T-helper 2 cell treated with Interferon-gamma antibody and Interleukin-4, amounts not matched to agents 100 ng/mL and 5 ng/mL, for 36 hours (primary cell): Measurements from ENCODE around the gene BST1. TPM values are rescaled to one million over a fixed set of nuclear protein-coding genes. Genes with fewer than 3 reads are reported as not detected.
"Not testable (repeated sequence)": the region's sequence is repeated elsewhere in the genome, so short reads cannot be mapped to it uniquely, and the experiment has no call there.

ENCODE experiments used
- intact Hi-C: fragments of 100-400 bp; cut with micrococcal nuclease; formaldehyde crosslinking; loops from one replicate; pipeline ENCODE4 v1.15.1; 2023
- total RNA-seq: library from RNA; stranded (reverse); gene quantifications from 2 replicates; pipeline ENCODE4 v1.2.3, GENCODE V29; 2022

BST1 gene
- total RNA-seq, 1 donor from 2014 or later: 1.5 TPM

DNA sequence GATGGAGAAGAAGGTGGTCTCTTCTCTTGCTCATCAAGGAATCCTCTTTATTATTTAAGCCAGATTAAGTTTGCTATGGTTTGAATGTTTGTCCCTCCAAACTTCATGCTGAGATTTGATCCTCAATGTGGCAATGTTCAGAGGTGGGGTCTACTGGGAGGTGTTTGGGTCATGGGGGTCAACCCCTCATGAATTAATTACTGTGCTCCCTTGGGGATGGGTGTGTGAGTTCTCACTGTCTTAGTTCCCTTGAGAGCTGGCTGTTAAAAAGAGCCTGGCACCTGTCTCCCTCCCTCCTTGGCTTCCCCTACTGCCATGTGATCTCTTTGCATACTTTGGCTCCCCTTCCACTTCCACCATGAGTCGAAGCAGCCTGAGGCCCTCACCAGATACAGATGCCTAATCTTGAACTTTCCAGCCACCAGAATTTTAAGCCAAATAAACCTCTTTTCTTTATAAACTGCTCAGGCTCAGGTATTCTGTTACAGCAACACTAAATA lies 39.3 kb downstream of the BST1 start:
- intact Hi-C loops: no loop called here

DNA sequence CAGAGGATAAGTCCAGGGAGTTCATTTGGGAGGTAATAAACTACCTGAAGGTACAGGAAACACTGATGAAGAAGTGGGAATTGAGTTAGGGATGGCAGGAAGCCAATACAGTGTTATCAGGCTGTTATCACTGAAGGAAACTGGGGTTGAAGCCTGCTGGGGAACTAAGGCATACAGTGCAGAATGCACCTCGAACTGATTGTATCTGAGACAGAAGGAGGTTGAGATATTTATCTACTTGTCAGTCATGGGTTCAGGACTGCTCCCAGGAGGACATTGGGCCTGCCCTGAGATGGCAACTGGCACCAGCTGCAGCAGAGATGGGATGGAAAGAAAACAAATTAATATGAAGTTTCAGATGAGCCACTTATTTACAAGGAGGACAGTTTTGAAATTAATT lies 39.8 kb downstream of the BST1 start:
- intact Hi-C loops: no loop called here

DNA sequence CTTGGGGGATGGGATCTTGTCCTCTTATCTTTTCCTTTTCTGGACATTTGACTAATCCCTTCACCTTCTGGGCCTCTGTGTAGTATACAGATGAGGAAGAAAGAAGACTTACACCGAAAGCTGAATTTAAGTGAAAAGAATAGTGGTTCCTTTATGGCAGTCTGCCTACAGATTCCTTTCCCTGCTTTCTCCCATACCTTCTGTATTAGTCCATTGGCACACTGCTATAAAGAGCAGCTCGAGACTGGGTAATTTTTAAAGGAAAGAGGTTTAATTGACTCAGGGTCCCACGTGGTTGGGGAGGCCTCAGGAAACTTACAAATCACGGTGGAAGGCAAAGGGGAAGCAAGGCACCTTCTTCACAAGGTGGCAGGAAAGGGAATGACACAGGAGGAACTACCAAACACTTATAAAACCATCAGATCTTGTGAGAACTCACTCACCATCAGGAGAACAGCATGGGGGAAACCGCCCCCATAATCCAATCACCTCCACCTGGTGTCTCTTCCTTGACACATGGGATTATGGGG lies 41.2 kb downstream of the BST1 start:
- intact Hi-C loops: no loop called here

DNA sequence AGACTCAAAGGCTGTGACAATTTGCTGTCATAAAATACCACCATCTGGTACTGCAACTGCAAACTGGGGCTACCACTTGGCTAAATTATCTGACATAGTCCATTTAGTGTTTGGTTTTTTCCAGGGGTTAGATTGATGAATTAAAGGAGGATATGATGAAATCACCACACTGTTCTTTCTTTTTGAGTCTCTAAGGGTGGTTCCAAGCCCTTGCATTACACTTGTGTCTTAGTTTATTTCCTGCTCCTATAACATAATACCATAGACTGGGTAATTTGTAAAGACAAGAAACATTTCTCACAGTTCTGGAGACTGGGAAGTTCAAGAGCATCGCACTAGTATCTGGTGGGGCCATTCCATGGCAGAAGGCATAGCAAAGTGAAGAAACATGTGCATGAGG lies 43.2 kb downstream of the BST1 start:
- intact Hi-C loops: no loop called here

DNA sequence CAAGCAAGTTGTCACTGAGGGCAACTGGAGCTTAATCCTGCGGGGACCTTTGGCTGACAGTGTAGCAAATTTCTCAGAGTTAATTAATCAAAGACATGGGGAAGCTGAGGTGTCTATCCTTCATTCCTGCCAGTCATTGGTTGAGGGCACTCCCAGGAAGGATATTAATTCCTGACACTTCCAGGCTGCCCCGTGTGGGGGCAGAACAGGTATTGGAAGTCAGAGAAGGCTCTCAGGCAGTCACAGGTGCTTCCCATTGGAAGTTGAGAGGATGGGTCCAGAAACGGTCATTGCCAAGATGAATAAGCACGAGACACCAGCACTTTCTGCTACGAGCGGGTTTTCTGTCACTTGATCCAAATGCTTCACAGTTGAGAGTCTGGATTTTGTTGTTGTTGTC lies 46.1 kb downstream of the BST1 start:
- intact Hi-C loops: no loop called here

DNA sequence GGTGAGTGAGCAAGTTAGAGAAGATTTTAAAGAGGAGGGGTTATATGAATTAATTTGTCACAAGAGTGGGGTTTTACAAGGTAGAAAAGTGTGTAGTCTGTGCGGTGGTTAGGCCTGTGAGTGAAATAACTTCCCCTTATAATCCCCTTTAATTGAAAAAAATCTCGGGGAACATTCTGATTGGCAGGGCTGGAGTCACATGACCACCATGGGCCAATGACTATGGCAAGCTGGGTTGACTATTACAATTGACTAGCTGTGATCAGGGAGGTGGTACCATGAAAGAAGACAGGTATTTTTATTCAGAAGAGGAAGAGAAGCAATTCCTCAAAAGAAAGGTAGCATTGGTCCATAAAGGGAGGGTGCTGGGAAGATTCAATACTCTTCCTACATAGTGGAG lies 48.3 kb downstream of the BST1 start:
- intact Hi-C loops: loop anchor here (10.0 kb wide), 1 partner anchor 376 kb away; no protein-coding TSS in a partner anchor

DNA sequence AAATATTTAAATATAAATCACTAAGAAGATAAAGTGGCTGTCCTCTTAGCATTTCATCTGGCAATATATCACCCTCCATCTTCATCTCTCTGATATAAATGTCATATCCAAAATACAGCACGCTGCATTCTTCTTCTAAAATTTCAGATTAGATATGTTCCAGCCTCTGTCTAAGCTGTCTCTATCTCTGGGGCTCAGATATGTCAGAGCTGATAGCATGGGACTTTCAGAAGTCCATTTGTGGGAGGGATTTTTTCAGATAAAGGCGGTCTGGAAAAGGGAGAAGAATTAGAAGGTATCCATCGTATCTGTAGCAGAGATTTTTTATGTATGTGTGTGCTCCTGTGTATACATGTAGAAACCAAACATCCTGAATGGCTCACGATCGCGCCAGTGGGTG lies 50.2 kb downstream of the BST1 start:
- intact Hi-C loops: loop anchor here (10.0 kb wide), 1 partner anchor 378 kb away; no protein-coding TSS in a partner anchor

DNA sequence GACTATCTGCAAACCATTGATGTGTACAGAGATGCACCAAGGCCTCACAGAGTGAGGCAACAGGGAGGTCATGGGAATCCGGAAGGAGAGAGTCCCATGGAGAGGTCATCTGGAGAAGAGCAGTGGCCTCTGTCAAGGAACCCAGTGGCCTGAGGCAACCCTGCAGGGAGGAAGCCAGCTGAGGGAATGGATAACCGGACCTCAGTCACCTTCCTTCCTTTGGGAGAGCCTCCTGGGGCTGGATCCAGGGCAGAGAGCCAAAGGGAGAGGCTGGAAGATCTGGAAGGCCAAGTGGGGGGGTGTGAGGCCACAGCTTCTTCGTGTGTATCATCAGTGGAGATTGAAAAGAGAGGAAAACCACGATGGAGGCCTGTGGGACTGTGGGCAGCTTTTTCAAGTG lies 50.9 kb downstream of the BST1 start:
- intact Hi-C loops: loop anchor here (10.0 kb wide), 1 partner anchor 379 kb away; no protein-coding TSS in a partner anchor

DNA sequence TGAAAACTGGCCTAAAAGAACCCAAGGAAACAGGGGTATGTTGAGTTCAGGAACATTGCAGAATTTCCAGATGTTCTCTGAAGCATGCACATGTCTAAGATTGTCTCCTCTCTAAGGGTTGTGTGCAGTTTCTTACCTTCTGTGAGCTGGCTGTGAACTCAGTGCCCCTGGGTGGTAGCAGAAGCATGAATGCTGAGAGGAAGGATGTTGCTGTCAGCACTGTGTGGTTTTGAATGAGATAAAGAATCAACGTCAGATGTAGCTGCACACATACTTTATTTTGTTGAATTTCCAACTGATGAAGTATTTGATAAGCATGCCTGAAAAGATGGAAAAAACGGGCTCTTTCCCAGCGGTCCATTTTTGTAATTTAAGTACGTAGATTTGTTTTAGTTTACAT lies 51.5 kb downstream of the BST1 start:
- intact Hi-C loops: loop anchor here (10.0 kb wide), 1 partner anchor 380 kb away; no protein-coding TSS in a partner anchor

DNA sequence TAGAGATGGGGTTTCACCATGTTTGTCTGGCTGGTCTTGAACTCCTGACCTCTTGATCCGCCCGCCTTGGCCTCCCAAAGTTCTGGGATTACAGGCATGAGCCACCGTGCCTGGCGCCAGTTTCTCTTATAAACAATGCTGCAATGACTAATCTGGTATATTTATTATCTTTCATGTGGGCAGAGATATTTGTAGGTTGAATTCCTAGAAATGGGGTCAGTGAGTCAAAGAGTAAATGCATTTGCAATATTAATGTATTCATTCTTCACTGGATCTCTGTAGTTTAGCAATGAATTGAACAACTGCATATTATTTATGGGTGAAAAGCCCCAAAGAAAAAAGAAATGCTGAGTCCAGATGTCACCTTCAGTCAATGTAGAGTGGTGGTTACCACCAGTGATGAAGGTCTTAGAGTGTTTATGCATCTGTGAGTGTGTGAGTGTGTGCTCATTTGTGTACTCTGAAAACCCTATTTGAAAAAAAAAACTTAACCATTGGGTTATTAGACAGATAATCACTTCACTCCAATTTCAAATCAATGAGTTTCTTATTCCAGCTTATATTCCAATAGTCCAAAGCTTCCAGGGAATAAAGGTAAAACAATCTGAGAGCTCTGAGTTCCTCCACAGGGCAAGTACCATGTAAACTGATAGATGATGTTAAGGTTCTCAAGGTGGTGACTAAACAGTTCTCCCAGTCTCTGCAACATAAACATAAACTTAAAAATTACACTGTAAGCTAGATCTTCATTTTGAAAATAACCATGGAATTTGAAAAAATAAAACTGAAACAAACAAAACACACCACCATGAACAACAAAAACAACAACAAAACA lies 52.7 kb downstream of the BST1 start:
- intact Hi-C loops: loop anchor here (1.0 to 10.0 kb wide), 10 partner anchors 11 to 753 kb away; partner anchors contain the start of genes CPEB2, FAM200B, FBXL5 and TAPT1

DNA sequence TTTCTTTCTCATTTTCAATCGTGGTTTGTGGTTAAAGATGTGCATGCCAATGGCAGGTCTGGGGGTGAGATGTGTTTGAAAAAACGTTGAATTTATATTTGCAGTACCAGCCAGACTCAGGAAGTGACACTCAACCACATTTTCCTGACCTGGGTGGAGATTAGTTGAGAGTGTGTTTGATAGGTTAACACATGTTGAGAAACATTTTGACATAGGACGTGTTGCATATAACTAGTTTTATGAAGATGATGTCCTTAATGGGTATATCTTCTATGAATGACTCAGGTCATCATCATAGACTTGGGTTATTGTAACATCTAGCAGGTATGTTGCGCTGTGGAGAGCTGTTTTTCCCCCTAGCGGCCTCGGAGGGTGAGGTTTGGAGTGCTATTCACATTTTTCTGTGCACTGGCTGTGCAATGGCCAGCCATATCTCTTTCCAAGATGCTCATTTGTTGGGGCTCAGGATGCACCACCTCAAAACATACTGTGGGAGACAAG lies 53.5 kb downstream of the BST1 start:
- intact Hi-C loops: loop anchor here (1.0 to 10.0 kb wide), 10 partner anchors 10 to 754 kb away; partner anchors contain the start of genes CPEB2, FAM200B, FBXL5 and TAPT1

DNA sequence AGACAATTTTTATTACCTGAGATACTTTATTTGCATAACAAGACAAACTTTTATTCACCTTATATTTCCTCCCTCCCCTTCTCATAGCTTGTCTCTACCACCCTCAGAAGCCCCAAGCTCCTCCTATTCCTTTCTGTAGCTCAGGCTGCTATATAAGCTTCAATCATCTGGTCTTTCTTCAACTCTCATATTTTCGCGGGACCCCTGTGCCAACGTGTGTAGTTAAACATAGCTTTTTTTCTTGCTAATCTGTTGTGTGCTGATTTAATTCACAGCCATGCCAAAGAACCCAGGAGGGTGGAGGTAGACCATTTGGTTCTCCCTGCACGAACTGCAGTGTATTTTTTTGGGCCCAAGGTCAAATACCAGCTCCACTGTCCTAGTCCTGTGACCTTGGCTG lies 54.2 kb downstream of the BST1 start:
- intact Hi-C loops: loop anchor here (2.0 to 10.0 kb wide), 2 partner anchors 382 to 470 kb away; partner anchors contain the start of gene TAPT1

DNA sequence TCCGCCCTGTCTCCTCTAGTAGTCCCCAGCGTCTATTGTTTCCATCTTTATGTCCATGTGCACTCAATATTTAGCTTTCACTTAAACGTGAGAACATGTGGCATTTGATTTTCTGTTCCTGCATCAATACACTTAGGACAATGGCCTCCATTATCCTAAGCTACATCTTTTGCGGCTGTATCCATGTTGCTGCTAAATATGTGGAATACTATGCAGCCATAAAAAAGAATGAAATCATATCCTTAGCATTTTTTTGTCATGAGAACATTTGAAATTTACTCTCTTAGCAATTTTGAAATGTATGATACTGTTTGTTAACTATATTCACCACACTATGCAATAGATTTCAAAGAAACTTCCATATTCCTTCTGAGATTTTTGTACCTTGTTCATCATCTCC lies 55.4 kb downstream of the BST1 start:
- intact Hi-C loops: loop anchor here (10.0 kb wide), 1 partner anchor 383 kb away; no protein-coding TSS in a partner anchor

DNA sequence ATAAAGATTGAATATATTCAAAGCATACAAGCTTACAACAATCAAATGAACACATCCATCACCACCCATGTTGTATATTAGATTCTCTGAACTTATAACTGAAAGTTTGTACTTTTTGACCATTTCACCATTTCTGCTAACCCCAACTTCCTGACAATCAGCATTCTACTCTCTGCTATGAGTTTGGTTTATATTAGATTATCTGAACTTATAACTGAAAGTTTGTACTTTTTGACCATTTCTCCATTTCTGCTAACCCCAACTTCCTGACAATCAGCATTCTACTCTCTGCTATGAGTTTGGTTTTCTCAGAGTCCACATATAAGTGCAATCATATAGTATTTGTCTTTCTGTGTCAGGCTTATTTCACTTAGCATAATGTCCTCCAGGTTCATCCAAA lies 59.6 kb downstream of the BST1 start:
- intact Hi-C loops: not testable (repeated sequence)

DNA sequence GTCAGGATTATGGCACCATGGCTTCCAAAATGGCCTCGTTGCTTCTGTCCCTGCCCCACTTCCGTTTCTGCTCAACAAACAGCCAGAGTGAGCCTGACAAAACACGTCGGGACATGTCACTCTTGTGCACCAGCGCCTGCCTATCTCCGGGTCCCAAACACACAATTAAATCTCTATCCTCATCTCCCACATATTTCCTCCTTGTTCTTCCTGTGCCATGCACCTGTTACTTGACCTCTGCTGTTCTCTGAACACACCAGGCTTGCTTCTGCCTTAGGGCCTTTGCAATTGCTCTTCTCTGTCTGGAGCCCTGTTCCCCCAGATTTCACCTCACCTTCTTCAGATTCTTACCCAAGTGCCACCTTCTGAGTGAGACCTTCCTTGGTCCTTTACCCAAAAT lies 62.5 kb downstream of the BST1 start:
- intact Hi-C loops: no loop called here

DNA sequence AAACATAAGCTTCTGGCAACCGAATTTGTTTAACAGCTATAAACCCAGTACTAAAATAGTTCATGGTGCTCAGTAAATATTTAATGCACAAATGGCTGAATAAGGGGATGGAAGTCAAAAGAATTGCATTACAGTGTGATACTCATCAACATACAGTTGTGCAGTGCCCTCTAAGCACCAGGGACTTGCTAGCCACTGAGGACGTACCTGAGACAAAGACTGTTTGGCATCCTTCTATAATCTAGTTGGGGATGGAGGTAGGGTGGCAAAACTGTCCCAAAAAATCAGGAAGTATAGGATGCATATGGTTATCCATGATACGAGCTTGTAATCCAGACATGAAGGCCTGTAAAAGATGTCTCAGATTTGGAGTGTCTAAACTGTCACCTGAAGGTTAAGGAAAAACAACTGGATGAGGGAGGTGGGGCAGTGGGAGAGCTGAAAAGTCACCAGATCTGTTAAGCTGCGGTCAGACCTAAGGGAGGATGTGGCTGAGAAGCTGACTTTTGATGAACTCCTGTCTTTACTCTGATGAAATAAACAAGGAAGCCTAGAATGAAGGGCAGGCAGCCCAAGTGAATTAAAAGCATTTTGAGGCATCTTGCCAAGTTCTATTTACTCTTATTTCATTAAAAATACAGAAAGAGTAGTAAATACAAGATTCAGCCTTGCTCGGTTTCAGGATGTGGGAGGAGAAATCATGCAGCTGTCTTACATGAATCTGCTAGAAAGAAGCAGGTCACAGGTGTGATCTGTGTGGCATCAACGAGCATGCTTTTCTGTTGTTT lies 63.2 kb downstream of the BST1 start:
- intact Hi-C loops: loop anchor here (1.0 kb wide), 2 partner anchors 10 to 13 kb away; no protein-coding TSS in a partner anchor

DNA sequence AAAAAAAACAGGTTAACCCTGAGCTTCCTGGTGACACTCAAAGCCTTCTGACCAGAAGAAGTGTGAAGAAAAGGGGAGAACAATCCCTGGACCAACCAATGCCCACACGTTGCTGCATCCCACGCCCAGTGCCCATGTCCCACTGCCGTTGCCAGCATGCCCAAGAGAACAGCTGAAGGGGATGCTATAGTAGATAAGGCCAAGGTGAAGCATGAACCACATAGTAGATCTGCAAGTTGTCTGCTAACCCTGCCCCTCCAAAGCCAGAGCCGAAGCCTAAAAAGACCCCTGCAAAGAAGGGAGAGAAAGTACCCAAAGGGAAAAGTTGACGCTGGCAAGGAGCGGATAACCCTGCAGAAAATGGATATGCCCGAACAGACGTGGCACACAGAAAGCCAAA lies 64.0 kb downstream of the BST1 start:
- intact Hi-C loops: loop anchor here (1.0 kb wide), 2 partner anchors 11 to 12 kb away; no protein-coding TSS in a partner anchor

DNA sequence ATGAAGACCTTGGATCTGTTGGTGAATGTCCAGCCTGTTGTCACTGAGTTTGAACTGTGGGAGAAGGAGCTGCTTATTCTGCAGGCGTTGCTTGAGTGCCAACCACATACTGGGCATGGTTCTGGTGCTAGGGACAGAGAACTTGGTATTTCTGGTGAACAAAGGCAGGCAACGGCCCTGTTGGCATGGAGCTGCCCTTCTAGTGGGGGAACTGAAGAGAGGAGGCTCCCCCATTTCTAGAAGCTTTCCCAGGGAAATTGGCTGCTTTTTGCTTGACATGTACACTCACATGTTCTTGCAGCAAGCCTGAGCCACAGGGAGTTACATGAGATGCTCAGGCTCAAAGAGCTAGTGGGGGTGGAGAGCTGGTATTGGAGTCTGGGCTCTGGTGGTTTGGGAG lies 66.3 kb downstream of the BST1 start:
- intact Hi-C loops: no loop called here

DNA sequence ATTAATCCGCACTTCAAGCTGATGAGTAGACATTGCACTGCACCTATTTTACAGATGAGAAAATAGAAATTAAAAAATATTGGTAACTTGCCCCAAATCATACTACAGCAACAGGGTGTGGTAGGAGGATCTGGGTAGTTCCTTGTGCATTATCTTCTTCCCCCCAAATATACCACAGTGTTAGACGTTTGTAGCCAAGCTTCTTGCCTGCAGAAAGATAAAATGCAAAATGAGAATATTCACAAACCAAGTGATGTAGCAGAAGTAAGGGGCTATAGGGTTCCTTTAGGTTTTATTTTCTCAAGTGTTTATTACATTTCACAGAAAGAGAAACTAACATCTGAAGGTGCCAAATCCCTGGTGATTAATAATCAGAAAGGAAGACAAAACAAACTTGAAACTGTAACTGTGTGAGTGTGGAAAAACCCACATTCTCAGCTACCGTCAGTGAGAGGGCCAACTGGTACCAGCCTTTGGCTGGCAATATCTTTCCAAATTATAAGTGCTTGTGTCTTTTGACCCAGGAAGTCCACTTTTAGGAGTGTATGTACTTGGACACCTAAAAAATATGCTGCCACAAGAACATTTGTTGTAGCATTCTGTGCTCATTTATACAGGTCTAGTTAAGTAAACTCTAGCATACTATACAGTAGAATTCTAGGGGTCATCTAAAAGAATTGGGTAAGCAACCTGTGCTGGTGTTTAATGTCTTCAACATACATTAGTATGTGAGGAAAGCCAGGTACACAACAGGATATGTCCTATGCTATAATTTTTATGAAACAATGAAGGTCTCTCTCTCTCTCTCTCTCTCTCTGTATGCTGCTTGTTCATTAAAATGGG lies 68.6 kb downstream of the BST1 start:
- intact Hi-C loops: loop anchor here (1.0 kb wide), 2 partner anchors 8 to 15 kb away; no protein-coding TSS in a partner anchor

DNA sequence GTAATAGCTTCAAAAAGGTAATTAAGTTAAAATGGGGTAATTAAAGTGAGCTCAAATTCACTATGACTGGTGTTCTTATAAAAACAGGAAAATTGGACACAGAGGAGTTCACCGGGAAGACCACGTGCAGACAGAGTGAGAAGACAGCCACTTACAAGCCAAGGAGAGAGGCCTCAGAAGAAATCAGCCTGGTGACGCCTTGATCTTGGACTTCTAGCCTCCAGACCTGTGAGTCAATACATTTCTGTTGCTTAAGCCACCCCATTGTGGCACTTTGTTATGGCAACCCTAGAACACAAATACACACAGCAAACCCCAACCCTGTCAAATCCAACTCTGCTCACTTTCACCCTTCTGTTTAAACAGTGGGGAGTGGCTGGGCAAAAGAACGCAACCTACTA lies 71.2 kb downstream of the BST1 start:
- intact Hi-C loops: no loop called here
